Stimulated activated CD8-positive, alpha-beta memory T cell treated with anti-CD3 and anti-CD28 coated beads, Interleukin-4, amount 100 ng/mL, for 4 hours (primary cell): ENCODE results near the gene COG4.
"Not testable (repeated sequence)": the region's sequence is repeated elsewhere in the genome, so short reads cannot be mapped to it uniquely, and the experiment has no call there.

Experiments used
- DNase-seq, 2 donors: peaks; one replicate each; pipeline ENCODE4 v3.0.0-alpha.2; 2020; ENCODE audit warnings: low read depth in 2 of 2, low spot score in 1 of 2

The COG4 gene

DNA sequence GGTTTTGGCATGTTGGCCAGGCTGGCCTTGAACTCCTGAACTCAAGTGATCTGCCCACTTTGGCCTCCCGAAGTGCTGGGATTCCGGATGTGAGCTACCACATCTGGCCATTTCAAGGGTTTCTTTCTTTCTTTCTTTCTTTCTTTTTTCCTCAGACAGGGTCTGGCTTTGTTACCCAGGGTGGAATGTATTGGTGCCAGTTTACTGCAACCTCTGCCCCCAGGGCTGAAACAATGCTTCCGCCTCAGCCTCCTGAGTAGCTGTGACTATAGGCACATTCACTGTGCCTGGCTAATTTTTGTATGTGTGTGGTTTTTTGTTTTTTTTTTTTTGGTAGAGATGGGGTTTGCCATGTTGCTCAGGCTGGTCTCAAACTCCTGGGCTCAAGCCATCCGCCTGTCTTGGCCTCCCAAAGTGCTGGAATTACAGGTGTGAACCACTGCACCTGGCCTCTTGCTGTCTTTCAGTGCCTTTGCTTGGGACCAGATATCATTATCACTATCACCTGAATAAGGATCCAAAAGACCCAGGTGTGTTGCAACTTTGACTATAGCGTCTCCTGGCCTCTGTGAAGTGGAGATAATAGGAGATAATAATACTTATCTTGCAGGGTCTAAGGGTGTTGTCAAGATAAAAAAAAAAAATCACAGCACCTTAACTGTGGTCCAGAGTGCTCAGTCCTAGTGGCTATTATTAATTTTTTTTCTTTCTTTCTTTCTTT lies 65.7 kb downstream of the COG4 start:
- DNase-seq, result no peak

DNA sequence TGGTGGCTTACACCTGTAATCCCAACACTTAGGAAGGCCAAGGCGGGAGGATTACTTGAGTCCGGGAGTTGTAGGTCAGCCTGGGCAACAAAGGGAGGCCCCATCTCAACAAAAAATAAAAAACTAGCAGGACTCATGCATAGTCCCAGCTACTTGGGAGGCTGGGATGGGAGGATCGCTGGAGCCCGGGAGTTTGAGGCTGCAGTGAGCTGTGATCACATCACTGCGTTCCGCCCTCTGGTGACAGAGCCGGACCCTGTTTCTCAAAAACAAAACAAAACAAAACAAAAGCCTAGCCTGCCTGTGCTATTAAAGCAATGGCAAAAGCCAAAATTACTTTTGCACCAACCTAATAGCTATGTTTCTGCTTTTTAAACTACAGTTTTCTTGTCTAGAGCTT lies 67.4 kb downstream of the COG4 start:
- DNase-seq, result no peak

DNA sequence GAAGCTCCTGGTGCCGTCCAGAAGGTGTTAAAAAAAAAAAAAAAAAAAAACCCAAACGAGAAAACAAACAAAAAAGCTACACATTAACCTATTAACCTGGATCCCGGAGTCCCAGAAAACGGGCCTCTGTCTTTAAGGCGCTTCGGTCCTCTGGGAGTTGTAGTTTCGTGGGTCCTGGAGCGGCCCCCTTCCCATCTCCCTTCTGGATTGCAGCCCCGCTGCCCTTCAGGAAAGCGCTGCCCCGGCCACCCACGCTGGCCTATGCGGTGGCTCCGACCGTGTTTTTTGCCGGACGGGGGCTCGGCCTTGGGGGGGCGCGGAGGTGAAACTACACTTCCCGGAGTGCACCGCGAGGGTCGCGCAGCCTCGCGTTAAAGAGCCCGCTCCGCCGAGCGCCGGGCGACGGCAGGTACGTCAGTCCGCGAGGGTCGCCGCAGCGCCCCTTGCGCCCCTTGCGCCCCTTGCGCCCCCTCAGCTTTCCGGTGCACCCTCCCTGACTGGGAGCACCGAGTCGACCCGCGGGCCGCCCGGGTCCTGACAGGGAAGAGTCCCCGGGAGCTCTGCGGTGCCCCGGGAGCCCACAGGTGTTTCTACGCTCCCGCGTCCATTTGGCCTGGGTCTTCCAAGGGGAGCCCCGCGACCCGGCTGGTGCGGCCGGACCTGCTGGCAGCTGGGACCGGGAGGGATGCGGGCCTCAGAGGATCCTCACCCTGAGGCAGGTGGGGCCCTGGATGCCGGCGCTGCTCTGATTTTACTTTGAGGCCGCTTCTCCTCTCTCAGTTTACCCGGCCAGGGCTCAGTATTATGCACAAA lies 68.9 kb downstream of the COG4 start, which contains the start of gene FCSK:
FCSK (plus strand) TSS at position 374 of the 813 bp plus-strand sequence. CDS start 8,596 bp downstream, outside the sequence.
- DNase-seq, result peak; percentile 33 to 41

DNA sequence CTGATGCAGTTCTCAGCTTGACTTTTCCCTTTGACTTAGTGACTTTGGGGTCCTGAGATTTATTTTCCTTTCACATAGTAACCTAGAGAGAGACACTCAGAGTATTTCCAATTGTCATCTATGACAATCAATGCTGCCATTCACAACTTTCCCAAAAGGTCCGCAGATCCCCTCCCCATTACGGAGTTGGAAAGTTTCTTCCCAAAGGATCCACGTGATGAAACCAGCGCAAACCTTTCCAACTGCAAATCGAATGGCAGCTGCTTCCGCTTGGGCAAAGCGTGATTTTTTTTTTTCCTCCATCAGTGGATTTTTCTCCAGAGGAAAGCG lies 69.5 kb downstream of the COG4 start:
- DNase-seq, result no peak

DNA sequence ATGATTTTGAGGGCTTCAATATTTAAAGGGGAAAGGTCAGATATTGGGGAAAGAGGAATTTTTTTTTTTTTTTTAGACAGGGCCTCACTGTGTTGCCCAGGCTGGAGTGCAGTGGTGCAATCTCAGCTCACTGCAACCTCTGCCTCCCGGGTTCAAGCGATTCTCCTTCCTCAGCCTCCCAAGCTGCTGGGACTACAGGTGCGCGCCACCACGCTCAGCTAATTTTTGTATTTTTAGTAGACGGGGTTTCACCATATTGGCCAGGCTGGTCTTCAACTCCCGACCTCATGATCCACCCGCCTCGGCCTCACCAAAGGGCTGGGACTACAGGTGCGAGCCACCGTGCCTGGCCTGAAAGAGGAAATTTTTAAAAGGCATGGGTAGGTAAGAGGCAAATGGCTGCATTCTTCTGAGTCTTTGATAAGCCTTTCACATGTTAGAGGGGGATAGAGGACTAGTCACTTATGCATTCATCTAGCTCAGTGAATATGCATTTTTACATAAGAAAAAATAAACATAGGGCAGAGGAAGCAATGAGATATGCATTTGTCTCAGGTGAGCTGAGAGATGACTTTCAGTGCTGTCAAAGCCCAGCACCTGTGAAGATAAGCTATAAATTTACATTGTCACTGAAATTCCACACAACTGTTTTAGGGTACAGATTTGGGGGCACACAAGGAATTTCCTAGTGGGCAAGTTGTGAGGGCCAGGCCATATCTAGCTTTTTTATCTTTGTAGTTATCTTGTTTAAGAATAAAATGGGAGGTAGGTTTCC lies 70.0 kb downstream of the COG4 start:
- no peak for DNase-seq

DNA sequence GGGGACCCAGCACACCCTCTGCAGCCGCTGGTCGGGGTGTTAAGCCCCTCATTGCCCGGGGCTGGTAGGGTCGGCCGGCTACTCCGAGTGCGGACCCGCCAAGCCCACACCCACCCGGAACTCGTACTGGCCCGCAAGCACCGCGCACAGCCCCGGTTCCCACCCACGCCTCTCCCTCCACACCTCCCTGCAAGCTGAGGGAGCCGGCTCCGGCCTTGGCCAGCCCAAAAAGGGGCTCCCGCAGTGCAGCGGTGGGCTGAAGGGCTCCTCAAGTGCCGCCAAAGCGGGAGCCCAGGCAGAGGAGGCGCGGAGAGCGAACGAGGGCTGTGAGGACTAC lies 72.4 kb downstream of the COG4 start:
- not testable (repeated sequence) for DNase-seq

DNA sequence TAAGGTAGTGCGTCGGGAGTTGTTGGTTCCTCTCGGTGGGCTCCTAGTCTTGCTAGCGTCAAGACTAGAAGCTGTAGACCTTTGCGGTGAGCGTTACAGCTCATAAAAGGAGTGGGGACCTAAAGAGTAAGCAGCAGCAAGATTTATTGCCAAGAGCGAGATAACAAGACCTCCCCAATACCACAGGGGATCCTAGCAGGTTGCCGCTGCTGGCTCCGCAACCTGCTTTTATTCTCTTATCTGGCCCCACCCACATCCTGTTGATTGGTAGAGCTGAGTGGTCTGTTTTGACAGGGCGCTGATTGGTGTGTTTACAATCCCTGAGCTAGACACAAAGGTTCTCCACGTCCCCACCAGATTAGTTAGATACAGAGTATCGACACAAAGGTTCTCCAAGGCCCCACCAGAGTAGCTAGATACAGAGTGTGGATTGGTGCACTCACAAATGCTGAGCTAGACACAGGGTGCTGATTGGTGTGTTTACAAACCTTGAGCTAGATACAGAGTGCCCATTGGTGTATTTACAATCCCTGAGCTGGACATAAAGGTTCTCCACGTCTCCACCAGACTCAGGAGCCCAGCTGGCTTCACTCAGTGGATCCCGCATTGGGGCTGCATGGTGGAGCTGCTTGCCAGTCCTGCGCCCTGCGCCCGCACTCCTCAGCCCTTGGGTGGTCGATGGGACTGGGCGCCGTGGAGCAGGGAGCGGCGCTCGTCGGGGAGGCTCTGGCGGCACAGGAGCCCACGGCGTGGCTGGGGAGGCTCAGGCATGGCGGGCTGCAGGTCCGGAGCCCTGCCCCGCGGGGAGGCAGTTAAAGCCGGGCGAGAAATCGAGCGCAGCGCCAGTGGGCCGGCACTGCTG lies 73.0 kb downstream of the COG4 start:
- DNase-seq, result not testable (repeated sequence)

DNA sequence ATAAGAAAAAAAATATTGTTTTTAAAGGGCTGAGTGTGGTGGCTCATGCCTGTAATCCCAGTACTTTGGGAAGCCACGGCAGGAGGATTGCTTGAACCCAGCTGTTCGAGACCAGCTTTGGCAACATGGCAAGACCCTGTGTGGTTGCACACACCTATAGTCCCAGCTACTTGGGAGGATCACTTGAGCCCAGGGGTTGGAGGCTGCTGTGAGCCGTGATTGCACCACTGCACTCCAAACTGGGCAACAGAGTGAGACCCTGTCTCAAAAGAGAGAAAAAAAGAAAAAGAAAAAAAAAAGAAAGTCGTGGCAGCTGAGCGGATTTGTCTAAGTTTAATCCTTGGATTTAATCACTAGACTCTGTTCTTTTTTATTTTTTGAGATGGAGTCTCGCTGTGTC lies 75.3 kb downstream of the COG4 start:
- DNase-seq, result no peak

DNA sequence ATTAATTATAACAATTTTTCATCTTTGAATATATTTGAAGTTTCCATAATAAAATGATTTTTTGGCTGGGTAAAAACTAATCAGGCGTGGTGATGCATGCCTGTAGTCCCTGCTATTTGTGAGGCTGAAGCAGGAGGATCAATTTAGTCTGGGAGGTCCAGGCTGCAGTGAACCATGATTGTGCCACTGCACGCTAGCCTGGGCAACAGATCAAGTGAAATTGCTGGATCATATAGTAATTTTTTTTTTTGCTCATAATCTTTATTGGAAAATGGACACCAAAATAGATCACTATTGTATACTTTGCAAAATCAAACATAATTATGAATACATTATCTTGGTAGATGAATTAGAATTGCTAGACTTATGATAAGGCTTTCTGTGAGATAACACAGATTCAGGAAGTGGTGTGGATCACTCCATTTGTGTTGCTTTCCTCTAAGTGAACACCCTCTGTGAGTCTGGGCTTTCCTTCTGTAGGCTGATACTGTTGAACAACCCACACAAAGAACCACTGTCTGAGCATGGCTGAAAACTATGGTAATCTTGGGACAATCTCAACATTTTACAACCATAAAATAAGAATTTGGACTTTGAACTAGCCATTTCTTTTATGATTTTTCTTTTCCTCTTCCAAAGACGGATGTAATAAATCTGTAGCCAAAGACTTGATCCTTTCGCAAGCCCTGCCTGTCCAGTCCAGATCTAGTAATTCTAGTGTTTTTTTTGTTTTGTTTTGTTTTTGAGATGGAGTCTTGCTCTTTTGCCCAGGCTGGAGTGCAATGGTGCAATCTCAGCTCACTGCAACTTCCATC lies 78.9 kb downstream of the COG4 start:
- no peak for DNase-seq

DNA sequence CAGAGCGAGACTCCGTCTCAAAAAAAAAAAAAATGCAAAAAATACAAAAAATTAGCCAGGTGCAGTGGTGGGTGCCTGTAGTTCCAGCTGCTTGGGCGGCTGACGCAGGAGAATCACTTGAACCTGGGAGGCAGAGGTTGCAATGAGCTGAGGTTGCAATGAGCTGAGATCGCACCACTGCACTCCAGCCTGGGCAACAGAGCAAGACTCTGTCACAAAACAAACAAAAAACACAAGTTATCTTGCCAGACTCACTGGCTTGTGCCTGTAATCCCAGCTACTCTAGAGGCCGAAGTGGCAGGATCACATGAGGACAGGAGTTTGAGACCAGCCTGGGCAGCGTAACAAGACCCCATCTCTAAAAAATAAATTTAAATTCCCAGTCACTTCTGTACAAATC lies 81.0 kb downstream of the COG4 start:
- DNase-seq, result no peak

DNA sequence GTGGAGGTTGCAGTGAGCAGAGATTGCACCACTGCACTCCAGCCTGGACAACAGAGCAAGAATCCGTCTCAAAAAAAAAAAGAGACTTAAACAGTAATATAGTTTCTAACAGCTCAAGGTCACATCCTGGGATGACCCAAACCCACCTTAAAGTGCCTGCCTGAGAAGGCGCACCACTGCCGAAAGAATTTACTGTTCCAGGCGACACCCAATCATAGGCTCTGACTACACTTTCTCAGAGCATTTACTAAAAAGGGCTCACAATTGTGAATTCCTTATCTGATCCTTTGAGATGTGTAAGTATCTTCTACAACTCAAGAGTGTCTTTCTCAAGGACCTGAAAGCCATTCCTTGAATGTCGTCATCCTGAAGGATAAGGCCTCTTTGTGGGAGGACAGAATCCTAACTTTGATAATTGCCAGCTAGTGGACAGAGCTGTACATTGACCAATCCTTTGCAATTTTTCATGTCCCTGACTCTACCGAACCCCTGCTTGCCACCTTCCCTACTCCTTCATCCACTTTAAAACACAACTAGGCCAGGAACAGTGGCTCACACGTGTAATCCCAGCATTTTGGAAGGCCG lies 81.9 kb downstream of the COG4 start:
- no peak for DNase-seq

DNA sequence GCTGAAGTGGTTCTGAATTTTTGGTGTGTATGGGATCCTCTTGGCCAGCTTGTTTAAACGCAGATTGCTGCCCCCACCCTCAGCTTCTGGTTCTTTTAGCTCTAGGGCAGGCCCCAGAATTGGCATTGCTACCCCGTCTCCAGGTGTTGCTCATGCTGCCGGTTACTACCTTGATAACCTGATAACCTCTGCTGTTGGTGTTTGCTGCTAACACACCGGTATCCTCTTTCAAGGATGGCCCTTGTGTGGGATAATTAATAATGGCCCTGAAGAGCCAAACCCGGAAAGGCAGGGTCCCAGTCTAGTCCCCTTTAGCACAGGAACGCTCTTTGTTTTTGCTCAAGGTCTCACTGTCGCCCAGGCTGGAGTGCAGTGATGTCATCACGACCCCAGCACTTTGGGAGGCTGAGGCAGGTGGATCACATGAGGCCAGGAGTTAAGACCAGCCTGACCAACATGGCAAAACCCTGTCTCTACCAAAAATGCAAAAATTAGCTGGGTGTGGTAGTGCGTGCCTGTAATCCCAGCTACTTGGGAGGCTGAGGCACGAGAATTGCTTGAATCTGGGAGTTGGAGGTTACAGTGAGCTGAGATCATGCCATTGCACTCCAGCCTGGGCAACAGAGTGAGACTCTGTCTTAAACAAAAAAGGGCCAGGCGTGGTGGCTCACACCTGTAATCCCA lies 83.2 kb downstream of the COG4 start:
- no peak for DNase-seq

DNA sequence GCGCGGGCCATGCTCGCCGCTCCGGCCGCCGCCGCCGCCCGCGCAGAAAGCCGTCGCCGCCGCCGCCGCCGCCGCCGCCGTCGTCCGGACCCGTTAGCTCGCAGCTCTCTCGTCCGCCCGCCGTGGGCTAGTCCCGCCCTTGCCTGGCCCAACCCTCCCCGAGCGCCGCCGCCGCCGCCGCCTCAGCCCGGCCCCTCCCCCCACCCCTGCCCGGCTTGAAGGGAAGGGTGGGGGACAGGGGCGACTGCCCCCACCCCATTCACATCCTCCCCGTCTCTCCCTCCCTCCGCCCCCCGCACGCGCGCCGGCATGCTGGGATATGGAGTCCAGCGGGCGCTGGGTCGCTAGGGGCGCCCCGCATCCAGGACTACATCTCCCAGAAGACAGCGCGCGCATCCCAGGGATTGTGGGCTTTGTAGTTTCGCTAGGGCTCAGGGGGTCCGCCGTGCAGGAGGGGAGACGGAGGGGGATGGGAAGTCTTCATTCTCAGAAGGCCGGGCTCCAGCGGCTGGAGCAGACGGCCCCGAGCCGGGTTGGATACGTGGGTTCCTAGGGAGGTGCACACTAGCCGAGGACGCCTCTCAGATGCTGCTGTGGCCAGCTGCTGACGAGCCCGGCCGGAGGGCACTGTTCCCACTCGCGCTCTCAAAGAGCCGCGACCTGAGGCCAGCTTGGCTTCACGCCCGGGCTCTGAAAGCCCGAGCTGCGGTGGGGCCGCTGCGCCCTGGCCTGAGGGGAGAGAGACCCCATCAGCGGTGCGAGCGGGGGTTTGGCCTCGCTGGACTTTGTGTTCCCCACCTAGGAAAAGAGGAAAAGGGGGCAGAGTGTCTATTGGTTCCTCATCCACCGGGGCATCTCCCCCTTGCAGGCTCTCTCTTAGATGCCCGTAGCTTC lies 84.1 kb downstream of the COG4 start, which contains the start of gene ST3GAL2:
ST3GAL2 (minus strand) TSS at position 132 of the 894 bp plus-strand sequence. CDS start 40,570 bp downstream, outside the sequence.
- DNase-seq, result peak; percentile 86 to 92

DNA sequence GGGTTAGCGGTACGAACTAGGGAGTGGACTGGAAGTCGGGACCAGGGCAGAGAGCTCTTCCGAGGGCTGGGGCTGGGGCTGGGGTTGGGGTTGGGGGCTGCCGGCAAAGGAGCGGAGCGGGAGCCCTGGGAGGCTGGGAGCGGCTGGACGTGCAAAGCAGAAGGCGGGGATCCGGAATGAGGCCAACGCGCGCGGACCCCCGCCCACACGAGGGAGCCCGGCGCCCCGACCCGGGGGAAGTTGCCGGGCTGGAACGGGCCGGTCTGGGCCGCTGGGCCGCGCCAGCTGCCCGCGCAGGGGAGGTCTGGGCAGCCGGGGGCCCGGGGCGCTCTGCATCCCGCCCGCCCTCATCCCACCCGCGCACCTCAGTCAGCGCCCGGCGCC lies 84.8 kb downstream of the COG4 start:
- no peak for DNase-seq

DNA sequence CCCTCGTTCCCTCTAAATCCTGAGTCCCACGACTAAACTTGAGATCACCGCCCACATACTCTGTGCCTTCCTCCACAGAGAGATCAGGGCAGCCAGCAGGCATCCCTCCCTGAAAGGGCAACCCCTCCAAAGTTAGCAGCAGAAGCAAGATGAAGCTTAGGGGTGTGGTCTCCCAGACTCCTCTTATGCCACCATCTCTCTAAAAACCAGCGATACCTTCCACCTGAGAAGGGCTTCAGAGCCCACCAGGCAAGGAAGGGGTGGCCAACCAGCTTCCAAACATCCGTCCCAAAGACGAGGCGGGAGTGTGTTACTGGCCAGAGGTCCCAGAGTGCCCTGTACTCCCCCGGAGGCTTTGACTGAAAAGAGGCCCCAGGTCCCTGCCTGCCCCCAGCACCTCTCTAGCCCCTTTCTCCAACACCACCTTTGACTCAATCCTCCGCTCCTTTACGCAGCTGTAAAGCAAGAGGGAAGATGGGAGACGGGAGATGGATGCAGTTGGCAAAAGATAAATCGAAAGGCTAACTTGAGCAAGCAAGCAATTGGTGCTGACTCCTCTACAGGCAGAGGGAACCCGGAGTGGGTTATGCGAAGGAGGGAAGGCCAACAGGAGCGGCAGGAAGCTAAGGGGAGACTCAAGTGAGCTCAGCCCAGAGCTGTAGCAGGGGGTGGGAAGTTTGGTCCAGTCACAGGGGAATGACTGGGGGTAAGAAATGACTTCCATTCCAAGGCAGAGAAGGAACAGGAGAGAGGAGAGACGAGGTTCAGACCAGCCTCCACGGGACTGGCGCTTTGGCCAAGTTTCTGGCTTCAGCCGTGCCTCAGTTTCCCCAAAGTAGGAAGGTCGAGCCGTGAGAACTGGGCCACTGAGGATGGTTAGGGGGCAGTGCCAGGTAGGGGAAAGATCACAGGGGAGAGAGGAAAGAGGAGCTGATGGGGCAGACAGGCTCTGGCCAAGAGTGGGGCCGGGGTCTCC lies 85.5 kb downstream of the COG4 start:
- DNase-seq, result no peak

DNA sequence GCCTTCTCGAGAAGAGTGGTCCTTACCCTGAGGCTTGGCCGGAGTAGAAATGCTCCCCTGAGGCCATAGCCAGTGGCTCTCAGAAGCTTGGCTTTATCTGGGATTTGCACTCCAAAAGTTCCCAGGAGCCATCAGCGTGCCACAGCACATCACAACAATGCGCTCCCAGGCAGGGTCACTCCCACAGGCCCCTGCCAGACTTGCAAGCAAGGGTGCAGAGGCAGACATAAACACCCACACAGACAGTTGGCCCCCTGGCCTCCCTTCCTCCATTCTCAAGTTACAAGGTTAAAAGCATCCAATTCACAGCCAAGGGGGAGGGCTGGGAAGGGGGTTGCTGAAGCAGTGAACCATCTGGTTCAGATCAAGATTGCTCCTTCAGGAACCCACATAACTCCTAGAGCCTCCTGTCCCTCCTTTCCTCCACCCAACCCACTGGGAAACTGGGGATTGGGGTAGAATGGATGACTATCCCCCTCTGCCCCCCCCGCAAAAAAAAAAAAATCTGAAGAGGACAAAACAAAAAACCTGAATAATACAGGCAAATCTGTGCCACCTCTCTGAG lies 86.3 kb downstream of the COG4 start:
- DNase-seq, result no peak
